HUES48 (cell line): ENCODE results near the gene NEURL1.

Experiments used
- H3K27ac ChIP-seq: one replicate; pipeline ENCODE4 v1.7.0; 2013; ENCODE audit warnings: low read depth, low read length, inconsistent platforms
- H3K27me3 ChIP-seq: 2 replicates; pipeline ENCODE4 v1.6.1; 2013; ENCODE audit warnings: mild to moderate bottlenecking, low read length; ENCODE audit not compliant: control insufficient read depth, insufficient read depth
- H3K36me3 ChIP-seq: 2 replicates; pipeline ENCODE4 v1.6.1; 2013; ENCODE audit warnings: low read length; ENCODE audit not compliant: control insufficient read depth, insufficient read depth
- H3K4me1 ChIP-seq: 2 replicates; pipeline ENCODE4 v1.6.1; 2013; ENCODE audit warnings: mild to moderate bottlenecking, low read length; ENCODE audit not compliant: control insufficient read depth, insufficient read depth
- H3K4me3 ChIP-seq: 2 replicates; pipeline ENCODE4 v1.5.1; 2013; ENCODE audit warnings: mild to moderate bottlenecking, low read depth, low read length
- H3K9ac ChIP-seq: 2 replicates; pipeline ENCODE4 v1.6.1; 2013; ENCODE audit warnings: mild to moderate bottlenecking, low read depth, low read length, moderate library complexity
- H3K9me3 ChIP-seq: 2 replicates; pipeline ENCODE4 v1.6.1; 2013; ENCODE audit warnings: low read length; ENCODE audit not compliant: control insufficient read depth, insufficient read depth

Gene NEURL1, protein sequence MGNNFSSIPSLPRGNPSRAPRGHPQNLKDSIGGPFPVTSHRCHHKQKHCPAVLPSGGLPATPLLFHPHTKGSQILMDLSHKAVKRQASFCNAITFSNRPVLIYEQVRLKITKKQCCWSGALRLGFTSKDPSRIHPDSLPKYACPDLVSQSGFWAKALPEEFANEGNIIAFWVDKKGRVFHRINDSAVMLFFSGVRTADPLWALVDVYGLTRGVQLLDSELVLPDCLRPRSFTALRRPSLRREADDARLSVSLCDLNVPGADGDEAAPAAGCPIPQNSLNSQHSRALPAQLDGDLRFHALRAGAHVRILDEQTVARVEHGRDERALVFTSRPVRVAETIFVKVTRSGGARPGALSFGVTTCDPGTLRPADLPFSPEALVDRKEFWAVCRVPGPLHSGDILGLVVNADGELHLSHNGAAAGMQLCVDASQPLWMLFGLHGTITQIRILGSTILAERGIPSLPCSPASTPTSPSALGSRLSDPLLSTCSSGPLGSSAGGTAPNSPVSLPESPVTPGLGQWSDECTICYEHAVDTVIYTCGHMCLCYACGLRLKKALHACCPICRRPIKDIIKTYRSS

DNA sequence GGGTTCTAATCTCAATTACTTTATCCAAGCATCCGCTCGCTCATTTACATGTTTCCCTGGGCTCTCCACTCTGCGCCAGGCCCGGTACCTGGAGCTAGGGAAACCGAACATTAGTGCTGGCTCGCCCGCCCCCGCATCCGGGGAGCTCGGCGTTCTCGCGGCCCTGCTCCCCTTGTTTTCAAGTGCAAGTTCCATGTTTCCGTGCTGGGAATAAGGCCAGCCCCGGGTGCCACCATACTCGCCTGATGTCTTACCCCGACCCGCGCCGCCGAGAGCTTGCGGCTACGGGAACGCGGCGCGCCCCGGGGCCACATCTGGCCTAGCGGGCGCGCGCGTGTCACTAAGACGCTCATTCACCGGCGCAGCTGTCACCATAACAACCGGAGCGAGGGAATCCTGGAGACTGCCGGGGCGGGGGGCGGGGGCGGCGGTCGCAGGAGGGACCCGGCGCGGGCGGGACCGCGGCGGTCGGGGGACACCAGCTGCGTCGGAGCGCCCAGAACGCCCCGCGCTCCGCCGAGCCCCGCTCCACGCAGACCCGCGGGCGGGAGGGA lies at the start of gene NEURL1:
Gene NEURL1, plus strand, starts transcription at position 344 of the 554 bp plus-strand sequence. CDS start 683 bp downstream, outside the sequence.
- peak within 1 kb of the TSS; percentile 67 for H3K4me3 ChIP-seq
- no peak within 1 kb of the TSS for H3K27ac ChIP-seq
- H3K9me3 ChIP-seq: no peaks in the 10 kb centered on the region
- no peak within 1 kb of the TSS for H3K9ac ChIP-seq
- H3K4me1 ChIP-seq: peaks cover 4% of the 10 kb centered on the region; the same call in 1 of the 2 replicates
- H3K36me3 ChIP-seq: no peaks in the 10 kb centered on the region
- H3K27me3 ChIP-seq: peaks cover 64% of the 10 kb centered on the region

DNA sequence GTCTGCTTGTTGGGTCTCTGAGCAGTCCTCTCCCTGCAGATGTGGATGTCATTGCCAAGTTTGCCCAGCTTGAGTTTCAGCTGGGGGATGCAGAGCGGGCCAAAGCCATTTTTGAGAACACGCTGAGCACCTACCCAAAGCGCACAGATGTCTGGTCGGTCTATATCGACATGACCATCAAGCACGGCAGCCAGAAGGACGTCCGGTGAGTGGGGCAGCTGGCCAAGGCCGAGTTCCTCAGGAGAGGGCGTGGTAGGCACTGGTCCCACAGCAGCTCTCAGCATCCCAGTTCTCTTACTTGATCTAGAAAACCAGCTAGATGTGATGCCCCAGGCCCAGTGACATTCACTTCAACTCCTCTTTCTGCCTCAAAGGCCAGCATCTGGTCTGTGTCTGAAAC lies 49.0 kb upstream of the NEURL1 start:
- no peaks in the 10 kb centered on the region for H3K9me3 ChIP-seq
- H3K9ac ChIP-seq: no peak overlapping the region
- no peak overlapping the region for H3K27ac ChIP-seq
- H3K36me3 ChIP-seq: peaks cover 83% of the 10 kb centered on the region
- H3K27me3 ChIP-seq: no peaks in the 10 kb centered on the region
- no peaks in the 10 kb centered on the region for H3K4me1 ChIP-seq
- no peak overlapping the region for H3K4me3 ChIP-seq

DNA sequence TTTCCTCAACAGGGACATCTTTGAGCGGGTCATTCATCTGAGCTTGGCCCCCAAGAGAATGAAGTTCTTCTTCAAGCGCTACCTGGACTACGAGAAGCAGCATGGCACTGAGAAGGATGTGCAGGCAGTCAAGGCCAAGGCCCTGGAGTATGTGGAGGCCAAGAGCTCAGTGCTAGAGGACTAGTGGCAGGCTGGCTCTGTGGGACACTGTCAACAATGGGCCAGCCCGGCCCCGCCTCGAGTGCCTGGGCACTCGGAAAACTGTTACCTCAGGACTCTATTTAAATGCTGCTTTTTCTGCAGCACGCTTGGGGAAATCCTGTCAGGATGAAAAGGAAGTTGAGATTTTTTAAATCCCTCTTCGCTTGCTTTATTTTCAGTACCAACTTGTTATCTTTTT lies 48.1 kb upstream of the NEURL1 start:
- no peak overlapping the region for H3K27ac ChIP-seq
- H3K4me3 ChIP-seq: no peak overlapping the region
- H3K36me3 ChIP-seq: peaks cover 74% of the 10 kb centered on the region
- no peaks in the 10 kb centered on the region for H3K4me1 ChIP-seq
- H3K27me3 ChIP-seq: no peaks in the 10 kb centered on the region
- H3K9ac ChIP-seq: no peak overlapping the region
- H3K9me3 ChIP-seq: no peaks in the 10 kb centered on the region

DNA sequence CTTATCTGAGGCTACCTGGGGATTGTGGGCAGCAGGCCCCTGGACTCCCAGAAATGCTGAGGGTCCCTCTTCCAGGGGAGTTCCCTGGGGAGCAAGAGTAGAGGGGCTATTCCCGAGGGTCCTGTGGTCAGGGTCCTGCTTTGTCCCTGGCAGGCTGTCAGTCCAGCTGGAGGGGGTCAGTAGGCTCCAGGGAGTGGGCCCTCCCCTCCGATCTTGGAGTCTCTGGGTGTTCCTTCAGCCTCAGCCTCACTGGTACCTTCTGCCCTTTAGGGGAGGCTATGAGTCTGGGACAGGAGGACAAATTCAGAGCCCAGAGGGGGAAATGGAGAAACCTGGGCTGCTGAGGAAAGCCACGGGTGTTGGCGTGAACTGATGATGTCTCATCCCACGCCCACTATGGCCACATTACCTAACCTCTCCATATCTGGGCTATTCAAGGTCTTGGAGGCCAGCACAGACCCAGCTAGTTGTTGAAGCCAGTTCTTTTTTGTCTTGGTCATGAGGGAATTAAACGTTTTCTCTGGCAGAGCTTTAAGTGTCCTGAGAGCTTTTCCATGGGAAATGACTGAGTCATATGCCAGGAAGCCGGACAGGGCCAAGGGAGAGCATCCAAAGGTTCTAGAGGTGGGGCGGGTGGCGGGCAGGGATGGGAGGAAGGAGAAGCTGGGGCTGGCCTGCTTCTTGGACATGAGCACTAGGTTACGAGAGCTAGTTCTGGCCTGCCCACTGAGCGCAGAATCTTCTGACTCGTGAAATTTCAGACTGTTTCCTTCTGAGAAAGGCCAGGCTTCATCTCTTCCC lies 47.5 kb upstream of the NEURL1 start:
- Histone ChIP-seq H3K9me3 (no peaks in the 10 kb centered on the region), H3K27ac (no peak overlapping the region), H3K36me3 (peaks cover 68% of the 10 kb centered on the region)

DNA sequence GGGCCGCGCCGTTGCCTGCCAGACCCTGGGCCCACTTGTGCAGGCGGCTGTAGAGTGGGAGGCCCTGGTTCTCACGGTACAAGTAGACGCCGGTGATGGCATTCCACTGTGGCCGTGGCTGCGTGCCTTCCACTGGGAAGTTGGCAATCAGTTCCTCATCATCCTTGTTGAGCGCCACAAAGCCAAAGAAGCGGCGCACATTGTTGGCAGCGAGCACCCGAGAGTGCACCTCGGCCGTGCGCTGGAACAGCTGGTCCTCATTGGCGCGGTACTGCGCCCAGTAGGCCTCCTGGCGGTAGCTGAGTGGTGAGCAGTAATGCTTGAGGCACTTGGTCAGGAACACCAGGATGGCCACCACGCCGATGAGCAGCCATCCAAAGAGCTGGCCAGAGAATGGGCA lies 46.3 kb upstream of the NEURL1 start:
- H3K4me3 ChIP-seq: no peak overlapping the region
- peaks cover 56% of the 10 kb centered on the region for H3K36me3 ChIP-seq
- no peaks in the 10 kb centered on the region for H3K9me3 ChIP-seq
- no peak overlapping the region for H3K27ac ChIP-seq
- no peaks in the 10 kb centered on the region for H3K27me3 ChIP-seq
- H3K4me1 ChIP-seq: no peaks in the 10 kb centered on the region
- H3K9ac ChIP-seq: no peak overlapping the region

More for the DNA sequence above, 47.5 kb upstream of the NEURL1 start:
- H3K27me3 ChIP-seq: no peaks in the 10 kb centered on the region
- no peak overlapping the region for H3K9ac ChIP-seq
- H3K4me3 ChIP-seq: no peak overlapping the region
- H3K4me1 ChIP-seq: no peaks in the 10 kb centered on the region

DNA sequence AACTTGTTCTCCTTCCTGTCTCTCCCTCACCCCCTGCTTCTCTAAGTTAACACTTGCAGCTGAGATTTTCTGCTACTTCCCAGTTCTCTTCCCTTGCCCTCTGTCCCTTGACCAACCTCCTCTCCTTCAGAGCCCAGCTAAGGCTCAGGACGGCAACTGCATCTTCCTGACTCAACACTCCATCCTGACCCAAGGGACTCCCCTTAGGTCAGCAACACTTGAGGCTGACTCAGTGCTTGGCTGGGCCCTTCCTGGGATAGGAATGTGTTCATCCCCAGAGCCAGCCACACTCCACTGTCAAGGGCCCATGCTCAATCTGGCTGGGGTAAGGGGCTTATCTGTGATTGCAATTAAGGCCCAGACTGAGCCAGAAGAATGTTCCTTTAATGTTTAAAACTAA lies 44.8 kb upstream of the NEURL1 start:
- Histone ChIP-seq H3K27me3 (no peaks in the 10 kb centered on the region), H3K9ac (no peak overlapping the region), H3K36me3 (peaks cover 40% of the 10 kb centered on the region), H3K4me1 (no peaks in the 10 kb centered on the region), H3K27ac (no peak overlapping the region), H3K9me3 (no peaks in the 10 kb centered on the region), H3K4me3 (no peak overlapping the region)

DNA sequence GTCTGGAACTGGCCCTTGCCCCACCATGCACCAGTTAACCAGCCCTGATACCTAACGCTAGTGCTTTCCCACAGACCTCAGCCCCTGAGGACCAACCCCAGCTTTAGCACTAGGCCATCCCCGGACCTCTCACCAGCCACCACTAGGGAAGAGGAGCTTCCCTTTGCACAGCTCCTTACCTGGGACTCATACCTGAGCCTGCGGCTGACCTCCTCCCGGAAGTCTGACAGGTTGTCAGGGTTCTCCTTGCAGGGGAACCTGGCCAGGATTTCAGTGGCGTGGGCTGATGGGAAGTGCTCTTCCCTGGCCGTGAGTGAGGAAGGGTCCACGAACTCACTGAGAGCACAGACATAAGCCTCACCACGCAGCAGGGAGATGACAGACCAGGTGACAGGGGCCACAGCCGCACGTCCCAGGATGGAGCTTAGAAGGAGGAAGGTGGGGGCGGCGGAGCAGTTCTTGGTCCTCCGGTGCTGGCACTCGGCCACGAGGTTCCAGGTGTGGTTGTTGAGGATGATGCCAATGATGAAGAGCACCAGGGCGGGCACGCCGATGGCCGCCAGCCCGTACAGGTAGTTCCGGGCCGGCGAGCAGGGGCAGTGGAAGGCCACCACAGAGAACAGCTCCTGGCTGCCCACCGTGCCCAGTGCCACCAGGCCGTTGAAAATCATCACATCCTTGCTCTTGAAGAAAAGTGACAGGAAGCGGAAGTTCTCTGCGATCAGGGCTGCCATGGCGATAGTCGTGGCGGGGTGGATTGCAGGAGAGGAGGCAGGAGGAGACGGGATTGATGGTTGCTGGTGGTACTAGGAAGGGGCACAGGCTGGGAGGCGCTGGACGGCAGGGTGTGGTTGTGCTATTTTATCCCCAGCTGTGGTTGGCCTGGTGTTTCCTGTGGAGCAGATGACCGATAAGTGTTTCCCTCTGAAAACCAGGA lies 44.0 kb upstream of the NEURL1 start:
- peaks cover 33% of the 10 kb centered on the region for H3K36me3 ChIP-seq
- no peaks in the 10 kb centered on the region for H3K9me3 ChIP-seq
- no peaks in the 10 kb centered on the region for H3K4me1 ChIP-seq
- no peak overlapping the region for H3K9ac ChIP-seq
- H3K27ac ChIP-seq: no peak overlapping the region
- no peak overlapping the region for H3K4me3 ChIP-seq
- H3K27me3 ChIP-seq: no peaks in the 10 kb centered on the region

DNA sequence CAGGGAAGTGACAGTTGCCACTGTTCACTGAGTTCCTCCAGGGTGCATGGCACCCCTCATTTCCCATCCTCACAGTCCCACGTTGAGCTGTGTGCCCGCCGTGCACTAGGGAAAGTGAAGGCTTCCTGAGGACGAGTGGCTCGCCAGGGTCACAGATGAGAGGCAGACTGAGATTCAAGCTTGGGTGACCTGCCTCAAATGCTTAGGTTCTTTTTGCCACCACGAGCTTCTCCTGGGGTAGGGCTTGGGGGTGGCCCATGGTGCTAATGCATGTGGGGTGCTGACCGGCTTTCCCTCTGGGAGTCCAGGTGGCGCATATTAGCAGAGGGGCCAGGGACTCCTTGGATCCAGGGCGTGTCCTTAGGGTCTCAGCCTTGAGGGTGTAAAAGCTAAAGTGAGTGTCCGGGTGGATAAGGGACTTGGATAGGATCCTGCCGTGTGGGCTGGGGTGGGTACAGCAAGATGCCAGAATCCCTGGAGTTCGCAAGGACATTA lies 43.3 kb upstream of the NEURL1 start:
- no peaks in the 10 kb centered on the region for H3K4me1 ChIP-seq

DNA sequence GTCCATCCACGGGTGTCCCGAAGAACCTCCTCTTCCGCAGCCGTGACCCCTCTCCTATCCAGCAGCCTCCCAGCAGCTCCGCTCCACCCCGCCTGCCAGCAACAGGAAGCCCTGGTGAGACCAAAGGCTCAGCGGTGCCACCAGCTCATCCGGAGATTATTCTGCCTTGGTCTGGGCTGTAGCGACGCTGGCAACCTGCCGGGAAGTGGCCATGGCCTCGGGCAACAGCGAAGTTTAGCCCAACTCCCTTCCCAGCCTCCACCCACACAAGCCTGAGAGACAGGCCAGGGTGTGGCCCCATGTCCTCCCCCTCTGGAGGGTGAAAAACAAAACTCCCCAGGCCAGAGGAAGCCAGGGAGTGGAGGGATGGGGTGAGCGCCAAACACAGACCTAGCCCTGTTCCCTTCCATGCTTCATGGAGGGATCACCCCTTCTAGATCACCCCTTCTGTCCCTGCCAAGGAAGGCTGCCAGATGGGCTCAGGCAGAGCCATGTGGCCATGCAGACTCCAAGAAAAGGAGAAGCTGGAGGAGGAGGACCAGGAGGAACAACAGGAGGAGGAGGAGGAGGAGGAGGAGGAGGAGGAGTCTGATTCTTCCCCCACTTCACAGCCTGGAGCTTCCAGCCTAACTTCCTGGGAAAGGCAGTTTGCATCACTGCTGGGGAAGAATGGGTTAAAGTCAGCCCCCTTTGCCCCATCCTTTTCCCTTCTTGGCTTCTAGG lies 42.3 kb upstream of the NEURL1 start:
- H3K36me3 ChIP-seq: peaks cover 15% of the 10 kb centered on the region
- no peak overlapping the region for H3K27ac ChIP-seq
- no peak overlapping the region for H3K9ac ChIP-seq
- H3K4me1 ChIP-seq: no peaks in the 10 kb centered on the region
- peak overlapping the region; percentile 25; the same call in 1 of the 2 replicates for H3K4me3 ChIP-seq
- no peaks in the 10 kb centered on the region for H3K9me3 ChIP-seq
- H3K27me3 ChIP-seq: no peaks in the 10 kb centered on the region

More for the DNA sequence above, 43.3 kb upstream of the NEURL1 start:
- Histone ChIP-seq H3K36me3 (peaks cover 25% of the 10 kb centered on the region), H3K4me3 (no peak overlapping the region), H3K27me3 (no peaks in the 10 kb centered on the region), H3K9me3 (no peaks in the 10 kb centered on the region), H3K27ac (no peak overlapping the region), H3K9ac (no peak overlapping the region)
